HUES48 (cell line): Measurements from ENCODE around the gene MLC1.

Experiments used
- H3K27ac ChIP-seq: one replicate; pipeline ENCODE4 v1.7.0; 2013; ENCODE audit warnings: low read depth, low read length, inconsistent platforms
- H3K27me3 ChIP-seq: 2 replicates; pipeline ENCODE4 v1.6.1; 2013; ENCODE audit warnings: mild to moderate bottlenecking, low read length; ENCODE audit not compliant: control insufficient read depth, insufficient read depth
- H3K36me3 ChIP-seq: 2 replicates; pipeline ENCODE4 v1.6.1; 2013; ENCODE audit warnings: low read length; ENCODE audit not compliant: control insufficient read depth, insufficient read depth
- H3K4me1 ChIP-seq: 2 replicates; pipeline ENCODE4 v1.6.1; 2013; ENCODE audit warnings: mild to moderate bottlenecking, low read length; ENCODE audit not compliant: control insufficient read depth, insufficient read depth
- H3K4me3 ChIP-seq: 2 replicates; pipeline ENCODE4 v1.5.1; 2013; ENCODE audit warnings: mild to moderate bottlenecking, low read depth, low read length
- H3K9ac ChIP-seq: 2 replicates; pipeline ENCODE4 v1.6.1; 2013; ENCODE audit warnings: mild to moderate bottlenecking, low read depth, low read length, moderate library complexity
- H3K9me3 ChIP-seq: 2 replicates; pipeline ENCODE4 v1.6.1; 2013; ENCODE audit warnings: low read length; ENCODE audit not compliant: control insufficient read depth, insufficient read depth

The MLC1 gene

GRCh38 chr22:50085211-50085972 is at the start of gene MLC1:
MLC1 (minus strand) TSS chr22:50085426; CDS start chr22:50084902, 524 bp downstream.
- Histone ChIP-seq H3K9ac (no peak within 1 kb of the TSS), H3K4me3 (no peak within 1 kb of the TSS), H3K9me3 (no peaks in the 10 kb centered on the region), H3K36me3 (no peaks in the 10 kb centered on the region), H3K4me1 (peaks cover 5% of the 10 kb centered on the region), H3K27me3 (no peaks in the 10 kb centered on the region), H3K27ac (no peak within 1 kb of the TSS)

- Histone ChIP-seq H3K27ac (no peak overlapping the region), H3K27me3 (no peaks in the 10 kb centered on the region), H3K9me3 (no peaks in the 10 kb centered on the region), H3K9ac (no peak overlapping the region), H3K4me3 (no peak overlapping the region), H3K36me3 (no peaks in the 10 kb centered on the region), H3K4me1 (no peaks in the 10 kb centered on the region)
These were observed 49.3 kb upstream of the MLC1 start for GRCh38 chr22:50134481-50134880.

GRCh38 chr22:50131894-50132293 is 46.7 kb upstream of the MLC1 start:
- Histone ChIP-seq H3K9ac (no peak overlapping the region), H3K36me3 (no peaks in the 10 kb centered on the region), H3K27me3 (no peaks in the 10 kb centered on the region), H3K9me3 (no peaks in the 10 kb centered on the region), H3K4me3 (no peak overlapping the region), H3K4me1 (no peaks in the 10 kb centered on the region), H3K27ac (no peak overlapping the region)

GRCh38 chr22:50129121-50129736 is 44.0 kb upstream of the MLC1 start:
- H3K9me3 ChIP-seq, result no peaks in the 10 kb centered on the region
- H3K9ac ChIP-seq, result no peak overlapping the region
- H3K27ac ChIP-seq, result no peak overlapping the region
- H3K4me3 ChIP-seq, result no peak overlapping the region
- H3K36me3 ChIP-seq, result no peaks in the 10 kb centered on the region
- H3K27me3 ChIP-seq, result no peaks in the 10 kb centered on the region
- H3K4me1 ChIP-seq, result no peaks in the 10 kb centered on the region

DNA sequence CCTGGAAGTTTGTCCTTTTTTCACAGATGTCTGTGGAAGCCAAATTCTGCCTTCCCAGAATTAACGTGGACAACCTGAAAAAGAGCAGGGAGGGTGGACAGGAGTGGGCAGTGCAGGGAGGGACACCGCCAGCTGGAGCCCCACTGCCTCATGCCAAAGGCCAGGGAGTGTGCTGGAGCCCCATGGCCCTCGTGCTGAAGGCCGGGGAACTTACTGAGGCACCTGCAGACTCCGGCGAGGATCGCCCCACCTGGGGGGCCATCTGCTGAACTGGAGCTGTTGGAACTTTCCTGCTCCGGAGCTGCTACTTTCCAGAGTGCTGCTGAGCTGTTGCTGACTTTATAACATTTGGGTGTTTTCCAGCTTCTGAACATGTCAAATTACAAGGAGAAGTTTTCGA is 39.8 kb upstream of the MLC1 start:
- Histone ChIP-seq H3K27me3 (no peaks in the 10 kb centered on the region), H3K4me1 (no peaks in the 10 kb centered on the region), H3K27ac (no peak overlapping the region), H3K9me3 (no peaks in the 10 kb centered on the region), H3K36me3 (no peaks in the 10 kb centered on the region), H3K9ac (no peak overlapping the region), H3K4me3 (no peak overlapping the region)

- H3K27ac ChIP-seq, result no peak overlapping the region
- H3K4me1 ChIP-seq, result peaks cover 5% of the 10 kb centered on the region; the same call in 1 of the 2 replicates
- no peak overlapping the region for H3K4me3 ChIP-seq
- no peak overlapping the region for H3K9ac ChIP-seq
- no peaks in the 10 kb centered on the region for H3K9me3 ChIP-seq
- H3K36me3 ChIP-seq, result no peaks in the 10 kb centered on the region
- no peaks in the 10 kb centered on the region for H3K27me3 ChIP-seq
These were observed 37.9 kb upstream of the MLC1 start for GRCh38 chr22:50123119-50123518.

DNA sequence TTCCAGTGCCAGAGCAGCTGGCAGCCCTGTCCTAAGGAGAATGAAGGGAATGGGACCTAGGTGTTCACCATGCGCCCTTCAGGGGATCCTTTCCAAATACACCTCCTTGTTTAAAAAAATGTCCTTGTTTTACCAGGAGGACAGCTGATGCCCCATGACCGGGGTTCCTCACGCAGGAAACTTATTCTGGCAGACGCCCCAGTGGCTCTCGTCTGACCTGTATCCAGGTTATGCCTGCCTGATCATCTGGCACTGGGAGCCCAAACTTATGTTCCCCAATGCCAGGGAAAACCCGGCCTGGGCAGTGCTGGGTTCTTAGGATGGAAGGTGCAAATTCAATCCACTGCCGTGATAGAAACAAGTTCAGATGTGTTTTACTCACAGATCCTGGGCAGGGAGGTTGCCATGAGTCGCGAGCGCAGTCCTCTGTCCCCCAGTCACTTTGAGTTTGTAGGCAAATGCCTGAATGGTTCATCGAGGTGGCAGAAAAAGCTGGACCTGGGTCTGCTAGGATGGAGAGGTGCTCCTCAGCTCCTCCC is 36.0 kb upstream of the MLC1 start:
- Histone ChIP-seq H3K9ac (no peak overlapping the region), H3K9me3 (no peaks in the 10 kb centered on the region), H3K27me3 (no peaks in the 10 kb centered on the region), H3K4me3 (no peak overlapping the region), H3K27ac (no peak overlapping the region), H3K4me1 (peaks cover 5% of the 10 kb centered on the region; the same call in 1 of the 2 replicates), H3K36me3 (no peaks in the 10 kb centered on the region)

DNA sequence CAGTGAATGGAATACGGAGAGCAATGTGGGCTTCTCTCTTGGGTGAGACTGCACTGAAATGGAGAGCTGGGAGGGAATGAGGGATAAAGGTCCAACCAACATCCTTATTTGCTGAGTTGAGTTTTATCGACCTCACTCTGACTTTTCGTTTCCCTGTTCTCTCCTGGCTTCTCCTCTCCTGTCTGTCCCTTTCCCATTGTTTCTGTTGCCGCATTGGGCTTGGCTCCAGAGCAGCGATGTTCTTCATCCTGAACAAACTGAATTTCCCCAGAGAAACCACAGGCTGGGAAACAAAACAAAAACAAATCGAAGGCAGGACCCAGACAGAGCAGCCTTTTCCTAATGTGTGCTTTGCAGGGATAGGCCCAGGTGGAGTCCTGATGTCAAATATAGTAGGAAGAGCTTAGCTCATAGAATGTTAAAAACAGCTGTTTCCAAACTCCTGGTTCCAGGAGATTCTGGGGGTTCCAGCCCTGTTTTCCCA is 34.6 kb upstream of the MLC1 start:
- H3K9me3 ChIP-seq, result no peaks in the 10 kb centered on the region
- no peak overlapping the region for H3K27ac ChIP-seq
- peaks cover 5% of the 10 kb centered on the region; the same call in 1 of the 2 replicates for H3K4me1 ChIP-seq
- H3K27me3 ChIP-seq, result no peaks in the 10 kb centered on the region
- no peak overlapping the region for H3K4me3 ChIP-seq
- no peaks in the 10 kb centered on the region for H3K36me3 ChIP-seq
- no peak overlapping the region for H3K9ac ChIP-seq

DNA sequence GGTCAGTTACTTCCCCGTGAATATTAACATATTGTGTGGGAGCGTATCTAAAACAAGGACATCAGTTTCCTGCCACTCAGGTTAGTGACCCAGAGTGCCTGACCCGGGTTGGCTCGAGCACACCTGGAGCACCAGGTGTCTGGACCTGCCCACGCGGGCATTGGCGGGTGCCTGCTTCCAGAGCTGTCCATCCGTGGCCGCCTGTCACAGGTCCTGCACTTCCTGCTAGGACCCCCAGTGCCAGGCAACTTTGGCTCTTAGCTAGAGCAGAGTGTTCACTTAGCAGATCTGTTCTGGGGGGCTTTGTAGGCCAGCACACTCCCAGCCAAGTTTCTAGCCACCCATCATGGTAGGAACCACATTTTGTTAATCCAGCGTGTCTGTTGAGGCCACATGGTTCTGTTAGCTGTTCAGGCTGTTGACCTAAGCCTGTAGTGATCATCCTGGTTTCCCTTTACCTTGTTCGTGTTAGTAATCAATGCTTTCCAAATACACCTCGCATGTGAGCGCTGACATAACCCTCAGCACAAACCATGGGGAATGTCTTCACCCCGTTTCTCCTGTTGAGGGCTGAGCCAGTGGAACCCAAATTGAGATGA is 34.0 kb upstream of the MLC1 start:
- H3K9ac ChIP-seq, result no peak overlapping the region
- no peaks in the 10 kb centered on the region for H3K36me3 ChIP-seq
- H3K9me3 ChIP-seq, result no peaks in the 10 kb centered on the region
- no peak overlapping the region for H3K27ac ChIP-seq
- no peaks in the 10 kb centered on the region for H3K27me3 ChIP-seq
- no peak overlapping the region for H3K4me3 ChIP-seq
- H3K4me1 ChIP-seq, result peaks cover 5% of the 10 kb centered on the region; the same call in 1 of the 2 replicates

DNA sequence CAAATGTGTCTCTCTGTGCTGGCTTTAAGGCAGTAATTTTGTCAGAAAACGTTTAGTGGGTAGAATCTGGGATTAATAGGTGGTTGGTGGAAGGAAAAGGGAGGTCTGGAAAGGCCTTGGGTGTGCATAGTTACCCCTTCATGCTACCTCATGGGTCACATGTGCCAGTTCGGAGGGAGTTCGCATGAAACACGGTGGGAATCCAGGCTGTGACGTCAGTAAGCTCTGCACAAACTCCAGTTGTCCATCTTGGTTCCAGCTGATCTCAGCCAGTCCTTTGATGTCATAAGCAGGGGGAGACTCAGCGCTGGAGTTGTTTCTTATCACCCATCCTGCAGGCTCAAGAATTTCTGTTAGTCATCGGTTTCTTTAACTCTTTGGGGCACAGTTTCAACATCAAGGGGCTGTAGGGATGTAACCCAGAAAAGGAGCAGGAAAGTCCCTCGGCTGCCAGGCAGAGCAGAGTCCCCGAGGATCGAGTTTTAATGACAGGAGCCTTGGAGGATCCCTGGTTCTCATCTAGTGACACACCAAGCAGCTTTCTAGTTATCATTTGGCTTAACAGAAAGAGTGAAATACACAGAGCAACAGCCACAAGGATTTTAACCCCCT is 33.4 kb upstream of the MLC1 start:
- H3K27ac ChIP-seq, result no peak overlapping the region

More for the DNA sequence above, 33.4 kb upstream of the MLC1 start:
- Histone ChIP-seq H3K4me3 (no peak overlapping the region), H3K27me3 (no peaks in the 10 kb centered on the region), H3K9me3 (no peaks in the 10 kb centered on the region), H3K9ac (no peak overlapping the region), H3K4me1 (peaks cover 5% of the 10 kb centered on the region; the same call in 1 of the 2 replicates), H3K36me3 (no peaks in the 10 kb centered on the region)
